ENCODE results near the gene MYOM3.

Gene MYOM3

DNA sequence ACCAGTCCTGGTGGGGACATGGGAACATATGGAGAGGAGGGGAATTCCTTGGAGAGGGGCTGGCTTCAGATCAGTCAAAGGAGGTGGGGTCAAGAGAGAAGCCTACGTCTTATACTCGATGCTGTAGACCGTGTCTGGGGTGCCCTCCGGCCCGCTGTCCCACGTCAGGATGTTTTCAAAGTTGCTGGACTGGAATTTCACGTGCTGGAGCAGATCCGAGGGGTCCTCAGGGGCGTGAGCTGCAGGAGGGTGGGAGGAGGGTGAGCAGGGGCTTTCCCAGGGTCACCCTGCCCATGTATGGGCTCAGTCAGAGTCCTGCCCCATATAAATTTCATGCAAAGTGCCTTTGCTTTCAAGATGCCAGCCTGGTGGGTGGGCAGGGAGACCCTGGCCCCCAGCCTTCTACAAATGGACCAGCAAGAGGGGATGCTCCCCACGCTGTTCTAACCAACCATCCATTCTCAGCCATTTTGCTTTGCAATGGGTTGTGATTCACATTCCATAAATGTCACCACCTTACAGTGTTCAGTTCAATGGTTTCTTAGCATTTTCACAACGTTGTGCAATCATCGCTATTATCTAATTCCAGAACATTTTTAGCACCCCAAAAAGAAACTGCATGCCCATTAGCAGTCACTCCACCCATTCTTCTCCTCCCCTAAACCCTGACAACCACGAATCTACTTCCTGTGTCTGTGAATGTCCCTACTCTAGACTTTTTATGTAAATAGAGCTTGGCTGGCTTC, 26.7 kb upstream of the MYOM3 start:
- DNase-seq = no peak

DNA sequence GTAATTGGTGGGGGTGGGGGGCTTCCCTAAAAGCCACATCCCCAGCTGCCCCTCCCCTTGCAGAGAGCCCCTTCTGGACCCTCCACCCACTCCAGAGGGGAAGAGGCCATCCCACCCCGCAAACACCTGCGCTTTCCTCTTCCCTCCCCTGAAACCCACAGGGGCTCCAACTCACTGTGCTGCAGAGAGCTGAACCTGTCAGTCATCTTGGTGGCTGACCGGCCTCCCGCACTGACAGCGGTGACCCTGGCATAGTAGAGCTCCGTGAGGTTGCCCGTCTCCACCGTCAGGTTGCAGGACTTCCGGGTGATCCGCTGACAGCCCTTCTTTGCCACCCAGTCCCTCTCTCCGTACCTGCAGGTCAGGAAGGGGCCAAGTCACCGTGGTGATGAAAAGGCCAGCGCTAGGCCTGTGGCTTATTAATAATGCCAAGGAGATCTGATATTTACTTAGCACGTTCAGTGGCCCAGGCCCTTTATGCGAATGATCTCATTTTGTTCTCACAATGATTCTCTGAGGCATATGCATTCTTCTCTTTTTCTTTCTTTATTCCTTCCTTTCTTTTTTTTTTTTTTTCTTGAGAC, 25.1 kb upstream of the MYOM3 start:
- DNase-seq = no peak

DNA sequence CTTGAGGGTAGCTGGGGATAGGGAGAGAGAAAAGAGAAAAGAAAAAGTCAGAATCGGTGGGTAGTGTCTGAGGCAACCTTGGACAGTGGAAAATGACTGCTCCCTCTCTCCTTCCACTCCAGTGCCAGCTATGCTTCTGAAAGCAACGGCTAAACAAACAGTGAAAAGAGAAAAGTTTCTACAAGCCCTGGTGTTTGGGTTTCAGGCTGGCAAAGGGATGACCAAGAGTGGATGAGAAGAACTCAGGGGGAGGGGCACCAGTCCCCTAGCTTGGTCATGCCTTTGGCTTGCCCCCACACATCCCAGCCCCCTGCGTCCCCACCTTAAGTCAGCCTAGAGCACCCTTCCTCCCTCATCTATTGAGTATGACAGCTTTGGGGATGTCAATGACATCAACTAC, 22.4 kb upstream of the MYOM3 start:
- no peak for DNase-seq

DNA sequence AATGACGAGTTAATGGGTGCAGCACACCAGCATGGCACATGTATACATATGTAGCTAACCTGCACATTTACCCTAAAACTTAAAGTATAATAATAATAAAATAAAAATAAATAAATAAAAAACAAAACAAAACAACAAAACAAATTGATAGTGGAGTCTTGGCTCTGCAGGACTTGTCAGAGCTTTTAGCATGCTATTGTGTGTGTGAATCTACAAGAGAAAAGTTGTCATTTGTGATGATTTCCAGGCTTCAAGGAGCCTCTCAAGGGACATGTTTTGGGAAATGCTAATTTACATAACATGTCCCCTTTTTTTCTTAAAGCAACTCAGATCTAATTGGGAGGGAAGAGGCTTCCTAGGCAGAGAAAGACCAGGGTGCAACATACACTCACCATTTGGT, 21.9 kb upstream of the MYOM3 start:
- DNase-seq = no peak

DNA sequence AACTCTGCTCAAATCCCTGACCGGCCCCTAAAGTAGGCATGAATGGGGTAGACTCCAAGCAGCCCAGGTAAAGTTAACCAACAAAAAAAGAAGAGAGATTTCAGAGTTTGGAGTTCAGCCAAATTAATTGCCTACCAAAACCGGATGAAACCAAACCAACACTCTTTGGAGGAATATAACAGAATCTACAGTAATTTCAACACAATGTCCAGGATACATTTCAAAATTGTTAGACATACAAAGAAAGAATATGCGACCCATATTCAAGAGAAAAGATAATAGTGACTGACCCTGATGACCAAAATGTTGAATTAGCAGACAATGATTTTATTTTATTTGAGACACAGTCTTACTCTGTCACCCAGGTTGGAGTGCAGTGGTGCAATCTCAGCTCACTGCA, 18.4 kb upstream of the MYOM3 start:
- no peak for DNase-seq

DNA sequence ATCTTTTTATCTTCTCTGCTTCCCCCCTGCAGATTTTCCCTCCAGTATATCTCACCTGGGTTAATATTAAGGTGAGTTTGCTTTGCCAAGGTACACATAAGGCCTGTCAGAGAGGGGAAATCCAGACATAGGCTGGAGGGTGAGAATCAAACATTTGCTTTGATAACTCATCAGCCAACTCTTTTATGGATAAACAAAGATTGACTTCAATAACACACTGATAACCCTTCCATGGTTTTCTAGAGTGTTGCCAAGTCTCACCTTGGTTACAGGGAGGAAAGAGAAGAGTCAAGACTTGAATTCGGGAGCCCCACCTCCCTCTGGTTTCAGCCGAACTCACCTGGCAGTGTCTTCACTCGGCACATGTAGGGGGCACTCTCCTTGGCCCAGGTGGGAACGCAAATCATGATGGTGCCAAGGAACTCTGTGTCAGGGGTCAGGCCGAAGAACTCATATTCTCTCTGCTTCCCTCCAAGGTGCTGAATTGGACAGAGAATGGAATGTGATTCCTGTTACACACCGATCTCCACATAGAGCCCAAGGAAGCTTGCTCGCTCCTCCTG, 15.9 kb upstream of the MYOM3 start:
- DNase-seq = no peak

DNA sequence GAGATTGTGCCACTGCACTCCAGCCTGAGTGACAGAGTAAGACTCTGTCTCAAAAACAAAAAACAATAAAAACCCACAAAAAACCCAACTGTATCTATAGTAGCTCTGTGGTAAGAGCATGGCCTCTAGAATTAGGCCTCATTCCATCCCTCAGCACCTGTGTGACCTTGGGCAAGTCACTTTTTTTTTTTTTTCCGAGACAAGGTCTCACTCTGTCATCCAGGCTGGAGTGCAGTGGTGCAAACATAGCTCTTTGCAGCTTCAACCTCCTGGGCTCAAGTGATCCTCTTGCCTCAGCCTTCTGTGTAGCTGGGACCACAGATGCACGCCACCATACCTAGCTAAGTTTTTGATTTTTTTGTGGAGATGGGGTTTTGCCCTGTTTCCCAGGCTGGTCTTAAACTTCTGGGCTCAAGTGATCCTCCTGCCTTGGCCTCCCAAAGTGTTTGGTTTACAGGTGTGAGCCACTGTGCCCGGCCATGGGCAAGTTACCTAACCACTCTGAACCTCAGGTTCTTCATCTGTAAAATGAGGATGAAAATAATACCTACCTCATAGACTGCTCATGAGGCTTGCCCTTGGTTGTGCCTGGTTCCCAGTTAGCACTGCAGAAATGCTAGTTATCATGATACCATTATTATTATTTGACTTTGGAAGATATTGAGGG, 15.3 kb upstream of the MYOM3 start:
- no peak for DNase-seq

DNA sequence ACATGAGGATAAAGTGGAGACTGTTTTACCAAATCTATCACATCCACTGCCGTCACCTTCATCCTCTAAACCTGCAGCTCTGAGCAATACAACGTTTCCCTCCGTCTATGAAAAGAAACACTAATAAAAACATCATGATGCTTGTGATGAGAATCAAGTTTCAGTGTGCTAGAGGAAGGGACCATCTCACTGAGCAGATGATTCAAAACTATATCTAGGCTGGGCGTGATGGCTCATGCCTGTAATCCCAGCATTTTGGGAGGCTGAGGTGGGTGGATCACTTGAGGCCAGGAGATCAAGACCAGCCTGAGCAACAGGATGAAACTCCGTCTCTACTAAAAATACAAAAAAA, 14.7 kb upstream of the MYOM3 start:
- DNase-seq = no peak

DNA sequence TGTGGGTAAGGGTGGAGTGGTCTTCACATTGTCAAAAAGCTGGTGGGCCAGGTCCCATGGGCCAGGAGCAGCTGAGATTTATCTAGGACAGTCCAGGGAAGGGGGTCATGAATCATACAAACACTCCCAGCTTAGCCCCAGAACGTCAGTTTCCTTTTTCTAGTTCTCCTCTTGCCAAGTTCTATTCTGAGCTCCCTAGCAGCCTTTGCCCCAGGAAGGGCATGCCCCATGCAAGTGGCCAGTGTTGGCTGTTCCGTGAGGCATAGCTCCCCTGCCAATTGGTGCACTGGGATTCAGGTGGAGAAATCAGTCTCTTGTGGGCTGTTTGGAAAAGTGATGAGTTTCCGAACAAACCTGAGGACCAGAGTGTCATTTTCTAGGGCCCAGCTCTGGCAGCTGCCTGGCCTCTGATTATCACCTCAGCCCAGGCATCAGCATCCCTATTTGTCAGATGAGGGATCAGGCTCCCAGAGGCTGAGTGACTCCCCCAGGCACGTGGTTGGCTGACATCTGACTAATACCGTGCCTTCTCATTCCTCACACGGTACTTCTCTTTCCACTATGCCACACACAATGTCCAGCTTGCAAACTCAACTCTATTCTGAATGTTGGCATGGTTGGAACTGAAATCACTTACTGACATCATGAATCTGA, 14.2 kb upstream of the MYOM3 start:
- DNase-seq = no peak

DNA sequence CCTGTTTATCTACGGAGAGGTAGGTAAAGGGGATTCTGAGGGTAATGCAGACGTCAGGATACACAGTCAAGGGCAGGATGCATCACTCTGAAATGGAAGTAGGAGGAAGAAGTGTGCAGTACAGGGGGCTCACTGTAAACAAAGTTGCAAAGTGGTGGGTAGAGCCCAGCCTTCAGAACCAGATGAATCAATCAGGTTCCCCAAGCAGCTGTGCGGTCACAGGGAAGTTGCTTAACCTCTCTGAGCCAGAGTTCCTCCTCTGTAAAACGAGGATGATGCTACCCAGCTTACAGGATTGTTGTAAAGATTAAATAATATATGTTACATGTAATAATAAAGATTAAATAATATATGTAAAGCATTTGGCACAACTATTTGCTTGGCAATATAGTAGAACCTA, 13.5 kb upstream of the MYOM3 start:
- DNase-seq = no peak

DNA sequence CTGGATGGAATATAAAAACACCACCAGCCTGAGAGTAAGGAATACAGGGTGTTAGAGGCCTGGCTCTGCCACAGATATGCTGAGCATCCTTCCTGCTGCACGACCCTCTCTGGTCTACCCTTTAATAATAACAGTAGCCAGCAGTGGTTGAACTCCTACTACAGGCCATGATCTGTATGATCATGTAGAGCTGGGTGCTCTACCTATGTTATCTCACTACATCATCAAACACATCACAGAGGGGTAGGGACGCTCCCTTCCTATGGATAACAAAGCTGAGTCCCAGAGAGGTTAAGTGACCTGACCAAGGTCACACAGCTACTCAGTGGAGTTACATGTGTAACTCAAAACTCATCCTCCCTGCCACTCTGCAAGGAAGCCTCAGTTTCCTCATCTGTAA, 13.0 kb upstream of the MYOM3 start:
- no peak for DNase-seq

DNA sequence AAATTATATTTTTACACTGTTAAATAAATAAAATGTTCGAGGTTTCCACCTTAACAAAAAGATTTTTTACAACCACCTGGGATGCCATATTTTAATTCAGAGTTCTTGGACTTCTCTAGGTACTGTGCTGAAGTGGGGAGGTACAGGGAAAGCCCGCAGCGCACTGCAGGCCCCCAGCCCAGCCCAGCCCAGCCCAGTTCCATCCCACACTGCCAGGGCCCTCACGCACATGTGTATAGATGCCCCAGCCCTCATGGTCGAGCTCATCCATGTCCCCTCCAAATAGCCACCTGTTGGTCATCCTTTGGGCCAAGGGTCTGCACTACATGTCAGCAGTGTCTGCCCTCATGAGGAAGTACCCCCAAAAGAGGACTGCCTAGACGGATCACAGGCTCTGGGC, 11.7 kb upstream of the MYOM3 start:
- no peak for DNase-seq

DNA sequence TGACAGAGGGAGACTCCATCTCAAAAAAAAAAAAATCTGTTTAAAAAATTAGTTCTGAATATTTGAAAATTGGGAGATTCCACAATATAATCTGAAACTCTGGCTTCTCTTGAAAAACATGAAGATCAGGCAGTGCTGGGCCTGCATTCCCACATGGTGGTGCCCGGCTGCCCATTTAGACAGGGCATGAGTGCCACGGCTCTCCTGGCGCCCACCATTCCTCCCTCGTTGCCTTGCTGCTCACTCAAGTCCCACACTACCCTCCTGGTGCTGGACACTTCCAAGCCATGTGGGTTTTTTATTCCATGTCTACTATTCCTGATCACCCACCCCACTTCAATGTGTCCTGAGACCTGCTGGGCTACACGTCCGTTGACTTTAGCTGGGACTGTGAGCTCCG, 10.8 kb upstream of the MYOM3 start:
- DNase-seq = no peak

DNA sequence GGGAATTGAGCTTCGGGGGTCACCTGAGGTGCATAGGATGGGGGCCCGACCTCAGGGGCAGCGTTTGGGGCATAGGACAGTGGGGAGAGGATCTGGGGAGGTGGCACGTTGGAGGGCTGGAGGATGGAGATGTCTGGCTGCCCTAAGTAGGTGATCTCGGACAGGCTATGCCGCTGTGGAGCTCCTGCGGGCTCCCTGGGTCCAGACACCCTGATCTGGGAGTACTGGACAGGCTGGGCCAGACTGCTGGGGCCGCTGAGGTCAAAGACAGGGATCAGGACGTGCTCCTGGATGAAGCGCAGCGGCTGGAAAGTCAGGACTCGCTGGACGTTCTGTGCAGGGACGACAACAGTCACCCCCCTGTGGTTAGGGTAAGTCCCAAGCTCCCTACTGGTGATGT, 9.5 kb upstream of the MYOM3 start:
- DNase-seq = no peak

DNA sequence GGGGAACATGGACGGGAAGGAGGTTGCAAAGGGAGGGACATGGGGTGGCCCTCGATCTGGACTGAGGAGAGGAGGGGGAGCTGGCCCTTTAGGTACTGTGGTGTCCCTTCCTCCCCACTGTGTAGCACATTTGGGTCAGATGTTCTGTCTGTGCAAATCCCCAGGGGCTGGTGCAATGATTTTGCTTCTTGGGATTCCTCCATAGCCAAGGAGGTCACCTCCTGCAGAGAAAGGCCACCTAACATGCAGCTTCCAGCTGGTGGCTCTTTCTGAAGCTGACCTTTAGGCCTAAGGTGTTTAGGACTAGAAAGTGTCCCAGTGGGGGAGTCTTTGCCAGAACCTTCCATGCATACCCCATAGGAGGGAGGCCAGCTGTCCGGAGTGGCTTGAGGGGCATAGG, 9.0 kb upstream of the MYOM3 start:
- DNase-seq = no peak

DNA sequence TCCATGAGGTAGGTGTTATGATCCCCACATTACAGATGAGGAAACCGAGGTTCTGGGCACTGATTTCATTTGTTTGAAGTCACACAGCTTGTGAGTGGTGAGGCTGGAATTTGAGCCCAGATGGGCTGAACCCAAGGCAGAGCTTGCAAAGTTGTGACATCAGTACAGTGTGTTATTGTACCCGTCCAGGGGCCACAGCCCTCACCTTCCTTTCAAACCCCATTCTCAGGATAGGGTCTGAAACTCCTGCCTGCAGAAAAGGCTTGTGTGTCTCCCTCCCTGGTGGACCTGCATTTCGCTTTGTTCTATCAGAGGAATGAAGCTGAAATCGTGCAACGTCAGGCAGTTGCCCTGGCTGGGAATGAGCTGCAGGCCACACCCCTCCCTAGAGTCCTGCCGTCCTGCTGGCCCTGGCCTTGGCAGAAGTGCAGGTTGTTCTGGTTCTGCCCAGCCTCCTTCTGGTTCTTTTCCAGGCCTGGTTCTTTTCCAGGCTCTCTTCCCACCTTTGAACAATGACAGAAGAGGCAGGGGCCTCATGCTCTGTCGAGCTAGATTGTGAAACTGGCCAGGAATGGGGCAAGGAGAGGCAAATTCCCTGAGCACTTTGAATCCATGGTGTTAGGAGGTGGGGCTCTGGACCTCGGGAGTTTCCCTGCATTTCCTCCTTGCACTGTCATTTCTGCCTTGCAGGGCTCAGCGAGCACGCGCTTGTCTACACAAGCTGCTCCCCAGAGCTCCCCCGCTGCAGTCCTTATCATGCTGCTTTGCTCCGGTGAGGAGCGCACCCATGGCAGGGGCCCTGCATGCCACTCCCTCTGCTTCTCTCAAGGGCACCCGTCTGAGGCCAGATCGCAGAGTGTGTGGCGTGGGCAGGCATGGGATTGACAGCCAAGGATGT, 8.2 kb upstream of the MYOM3 start:
- DNase-seq = no peak

DNA sequence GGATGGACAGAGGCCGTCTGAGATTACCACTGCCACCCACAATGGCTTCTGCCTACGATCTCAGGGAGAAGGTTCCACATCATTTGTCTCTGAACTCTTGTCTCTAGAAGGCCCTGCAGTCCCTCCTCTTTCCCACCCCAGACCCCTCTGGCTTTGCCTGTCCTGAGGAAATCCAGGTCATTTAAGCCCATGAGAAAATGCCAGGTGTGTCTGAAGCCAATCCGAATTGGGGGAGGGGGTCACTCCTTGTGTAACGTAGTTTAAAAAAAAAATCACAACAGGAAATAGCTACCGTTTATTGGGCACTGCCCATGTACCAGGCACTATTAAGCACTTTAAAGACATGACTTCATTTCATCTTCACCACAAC, 7.5 kb upstream of the MYOM3 start:
- DNase-seq = no peak

DNA sequence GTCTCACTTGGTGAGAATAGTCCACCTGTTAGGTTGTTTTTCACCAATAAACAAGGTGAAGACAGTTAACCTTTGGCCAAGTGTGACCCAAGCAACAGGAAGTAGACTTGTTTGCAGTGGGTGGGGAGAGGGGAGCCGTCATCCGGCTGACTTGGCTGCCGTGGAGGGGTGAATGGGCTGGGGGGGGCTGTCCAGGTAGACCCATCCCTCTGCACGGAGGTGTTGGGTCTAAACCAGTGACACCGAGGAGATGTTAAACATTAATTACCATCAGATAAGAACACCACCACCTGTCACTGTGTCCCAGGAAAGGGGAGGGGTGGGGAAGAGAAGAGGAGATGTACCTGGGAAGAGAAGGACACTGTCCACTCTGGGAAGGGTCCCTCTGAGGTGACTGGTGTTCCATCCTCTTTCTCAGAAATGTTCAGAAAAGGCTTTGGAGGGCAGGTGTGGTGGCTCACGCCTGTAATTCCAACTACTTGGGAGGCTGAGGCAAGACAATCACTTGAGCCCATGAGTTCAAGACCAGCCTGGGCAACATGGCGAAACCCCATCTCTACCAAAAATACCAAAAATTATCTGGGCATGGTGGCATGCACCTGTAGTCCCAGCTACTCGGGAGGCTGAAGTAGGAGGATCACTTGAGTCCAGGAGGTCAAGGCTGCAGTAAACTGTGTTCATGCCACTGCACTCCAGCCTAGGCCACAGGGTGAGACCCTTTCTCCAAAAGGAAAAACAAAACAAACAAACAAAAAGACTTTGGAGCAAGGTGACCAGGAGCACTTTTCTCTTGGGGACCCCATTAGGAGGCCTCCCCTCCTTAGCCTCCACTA, 6.7 kb upstream of the MYOM3 start:
- no peak for DNase-seq

DNA sequence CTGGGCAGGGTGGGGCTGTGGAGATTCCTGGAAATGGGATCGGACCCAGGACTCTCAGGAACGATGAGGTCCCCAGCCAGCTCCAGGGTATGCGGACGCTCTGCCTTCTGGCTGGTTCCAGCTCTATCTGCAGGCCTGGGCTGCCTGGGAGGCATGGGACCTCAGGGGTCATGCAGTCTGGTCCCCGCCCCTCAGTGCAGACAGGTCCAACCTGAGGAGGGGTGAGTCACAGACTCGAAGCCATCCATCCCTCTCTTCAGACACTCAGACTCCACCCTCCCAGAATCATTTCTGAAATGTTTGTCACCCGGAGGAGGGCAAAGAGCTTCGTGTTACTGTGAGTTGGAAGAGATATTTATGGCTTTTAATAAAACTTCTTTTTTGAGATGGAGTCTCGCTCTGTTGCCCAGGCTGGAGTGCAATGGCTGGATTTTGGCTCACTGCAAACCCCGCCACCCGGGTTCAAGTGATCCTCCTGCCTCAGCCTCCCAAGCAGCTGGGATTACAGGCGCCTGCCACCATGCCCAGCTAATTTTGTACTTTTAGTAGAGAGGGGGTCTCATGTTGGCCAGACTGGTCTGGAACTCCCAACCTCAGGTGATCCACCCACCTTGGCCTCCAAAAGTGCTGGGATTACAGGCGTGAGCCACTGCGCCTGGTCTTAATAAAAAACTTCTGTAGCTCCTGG, 5.9 kb upstream of the MYOM3 start:
- DNase-seq = no peak

DNA sequence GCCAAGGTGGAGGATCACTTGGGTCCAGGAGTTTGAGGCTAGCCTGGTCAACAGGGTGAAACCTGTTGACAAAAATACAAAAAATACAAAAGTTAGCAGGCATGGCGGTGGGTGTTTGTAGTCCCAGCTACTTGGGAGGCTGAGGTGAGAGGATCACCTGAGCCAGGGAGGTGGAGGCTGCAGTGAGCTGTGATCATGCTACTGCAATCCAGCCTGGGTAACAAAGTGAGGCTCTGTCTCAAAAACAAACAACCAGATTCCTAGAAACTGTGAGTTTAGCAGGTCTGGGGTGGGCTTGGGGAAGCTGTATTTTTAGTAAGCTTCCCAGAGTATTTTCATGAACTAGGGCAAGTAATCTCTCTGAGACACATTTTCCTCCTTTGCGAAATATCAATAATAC, 5.2 kb upstream of the MYOM3 start:
- no peak for DNase-seq

DNA sequence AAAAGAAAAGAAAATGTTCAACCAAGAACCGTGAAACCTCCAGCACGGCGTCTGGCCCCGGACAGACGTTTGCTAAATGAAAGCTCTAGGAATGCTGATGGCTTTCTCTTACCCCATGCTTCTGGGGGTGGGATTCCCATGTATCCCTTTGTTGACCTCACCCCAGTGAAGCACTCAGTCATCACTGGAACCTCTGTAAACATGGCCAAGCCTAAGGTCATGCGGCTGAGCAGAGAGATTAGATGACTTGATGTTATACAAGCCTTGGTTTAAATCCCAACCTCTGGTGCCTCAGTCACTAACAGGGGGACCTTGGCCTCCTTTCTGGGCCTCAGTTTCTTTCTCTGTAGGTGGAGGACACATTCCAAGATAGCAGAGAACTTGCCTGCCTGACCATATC, 2.8 kb upstream of the MYOM3 start:
- no peak for DNase-seq
